ENCODE measurements around the gene COMMD3.
"Not testable (repeated sequence)": the region's sequence is repeated elsewhere in the genome, so short reads cannot be mapped to it uniquely, and the experiment has no call there.

COMMD3 gene

GRCh38 chr10:22316286-22317075, at the start of gene COMMD3:
COMMD3 (plus strand) TSS chr10:22316388; CDS start chr10:22316418, 30 bp downstream.
- Mint-ChIP-seq H3K9me3 (no peaks in the 10 kb centered on the region), H3K27ac (peak within 1 kb of the TSS; percentile 99), H3K36me3 (ENCODE audit: low read depth) (peaks cover 17% of the 10 kb centered on the region), H3K27me3 (ENCODE audit: low read depth) (peaks cover 18% of the 10 kb centered on the region), H3K4me3 (peak within 1 kb of the TSS; percentile 95), H3K4me1 (ENCODE audit: low read depth) (peaks cover 38% of the 10 kb centered on the region)
- peak; percentile 86 for DNase-seq (ENCODE audit: low spot score)

GRCh38 chr10:22268503-22268902, 47.7 kb upstream of the COMMD3 start:
- Mint-ChIP-seq H3K4me3 (no peak overlapping the region), H3K27ac (no peak overlapping the region), H3K9me3 (no peaks in the 10 kb centered on the region), H3K27me3 (ENCODE audit: low read depth) (peaks cover 21% of the 10 kb centered on the region), H3K4me1 (ENCODE audit: low read depth) (no peaks in the 10 kb centered on the region), H3K36me3 (ENCODE audit: low read depth) (no peaks in the 10 kb centered on the region)
- DNase-seq (ENCODE audit: low spot score): no peak

- Mint-ChIP-seq H3K27ac (no peak overlapping the region), H3K36me3 (ENCODE audit: low read depth) (no peaks in the 10 kb centered on the region), H3K4me1 (ENCODE audit: low read depth) (no peaks in the 10 kb centered on the region), H3K4me3 (no peak overlapping the region), H3K9me3 (no peaks in the 10 kb centered on the region), H3K27me3 (ENCODE audit: low read depth) (peaks cover 5% of the 10 kb centered on the region)
- no peak for DNase-seq (ENCODE audit: low spot score)
Observed at GRCh38 chr10:22271786-22272185, 44.4 kb upstream of the COMMD3 start.

GRCh38 chr10:22278441-22278782, 37.8 kb upstream of the COMMD3 start:
- no peaks in the 10 kb centered on the region for H3K9me3 Mint-ChIP-seq
- DNase-seq (ENCODE audit: low spot score): no peak
- H3K4me1 Mint-ChIP-seq (ENCODE audit: low read depth): no peaks in the 10 kb centered on the region
- H3K36me3 Mint-ChIP-seq (ENCODE audit: low read depth): no peaks in the 10 kb centered on the region
- H3K27ac Mint-ChIP-seq: no peak overlapping the region
- no peak overlapping the region for H3K4me3 Mint-ChIP-seq
- peaks cover 11% of the 10 kb centered on the region for H3K27me3 Mint-ChIP-seq (ENCODE audit: low read depth)

- DNase-seq (ENCODE audit: low spot score): no peak
- no peak overlapping the region for H3K27ac Mint-ChIP-seq
- H3K9me3 Mint-ChIP-seq: no peaks in the 10 kb centered on the region
- H3K36me3 Mint-ChIP-seq (ENCODE audit: low read depth): no peaks in the 10 kb centered on the region
- H3K4me3 Mint-ChIP-seq: no peak overlapping the region
- H3K27me3 Mint-ChIP-seq (ENCODE audit: low read depth): peaks cover 14% of the 10 kb centered on the region
- no peaks in the 10 kb centered on the region for H3K4me1 Mint-ChIP-seq (ENCODE audit: low read depth)
Observed at GRCh38 chr10:22280078-22280477, 36.1 kb upstream of the COMMD3 start.

GRCh38 chr10:22285130-22285529, 31.1 kb upstream of the COMMD3 start:
- no peak overlapping the region for H3K27ac Mint-ChIP-seq
- peaks cover 8% of the 10 kb centered on the region for H3K27me3 Mint-ChIP-seq (ENCODE audit: low read depth)
- no peak overlapping the region for H3K4me3 Mint-ChIP-seq
- H3K36me3 Mint-ChIP-seq (ENCODE audit: low read depth): no peaks in the 10 kb centered on the region
- H3K4me1 Mint-ChIP-seq (ENCODE audit: low read depth): no peaks in the 10 kb centered on the region
- H3K9me3 Mint-ChIP-seq: no peaks in the 10 kb centered on the region
- no peak for DNase-seq (ENCODE audit: low spot score)

- H3K4me3 Mint-ChIP-seq: no peak overlapping the region
- no peaks in the 10 kb centered on the region for H3K36me3 Mint-ChIP-seq (ENCODE audit: low read depth)
- H3K27me3 Mint-ChIP-seq (ENCODE audit: low read depth): peaks cover 9% of the 10 kb centered on the region
- H3K4me1 Mint-ChIP-seq (ENCODE audit: low read depth): no peaks in the 10 kb centered on the region
- no peak overlapping the region for H3K27ac Mint-ChIP-seq
- no peaks in the 10 kb centered on the region for H3K9me3 Mint-ChIP-seq
- DNase-seq (ENCODE audit: low spot score): no peak
Observed at GRCh38 chr10:22293747-22294404, 22.3 kb upstream of the COMMD3 start.

- Mint-ChIP-seq H3K9me3 (no peaks in the 10 kb centered on the region), H3K27me3 (ENCODE audit: low read depth) (peaks cover 9% of the 10 kb centered on the region), H3K4me3 (no peak overlapping the region), H3K36me3 (ENCODE audit: low read depth) (no peaks in the 10 kb centered on the region), H3K4me1 (ENCODE audit: low read depth) (no peaks in the 10 kb centered on the region), H3K27ac (no peak overlapping the region)
- DNase-seq (ENCODE audit: low spot score): no peak
Observed at GRCh38 chr10:22294694-22295093, 21.5 kb upstream of the COMMD3 start.

GRCh38 chr10:22301193-22301592, 15.0 kb upstream of the COMMD3 start:
- no peak overlapping the region for H3K27ac Mint-ChIP-seq
- H3K9me3 Mint-ChIP-seq: no peaks in the 10 kb centered on the region
- no peak for DNase-seq (ENCODE audit: low spot score)
- H3K4me3 Mint-ChIP-seq: no peak overlapping the region
- H3K27me3 Mint-ChIP-seq (ENCODE audit: low read depth): peaks cover 4% of the 10 kb centered on the region
- no peaks in the 10 kb centered on the region for H3K36me3 Mint-ChIP-seq (ENCODE audit: low read depth)
- no peaks in the 10 kb centered on the region for H3K4me1 Mint-ChIP-seq (ENCODE audit: low read depth)

GRCh38 chr10:22303461-22303860, 12.7 kb upstream of the COMMD3 start:
- no peak for DNase-seq (ENCODE audit: low spot score)
- H3K9me3 Mint-ChIP-seq: no peaks in the 10 kb centered on the region
- no peak overlapping the region for H3K27ac Mint-ChIP-seq
- peaks cover 4% of the 10 kb centered on the region for H3K4me1 Mint-ChIP-seq (ENCODE audit: low read depth)
- H3K36me3 Mint-ChIP-seq (ENCODE audit: low read depth): no peaks in the 10 kb centered on the region
- H3K27me3 Mint-ChIP-seq (ENCODE audit: low read depth): no peaks in the 10 kb centered on the region
- H3K4me3 Mint-ChIP-seq: no peak overlapping the region

GRCh38 chr10:22305721-22306120, 10.5 kb upstream of the COMMD3 start:
- no peaks in the 10 kb centered on the region for H3K36me3 Mint-ChIP-seq (ENCODE audit: low read depth)
- no peaks in the 10 kb centered on the region for H3K27me3 Mint-ChIP-seq (ENCODE audit: low read depth)
- DNase-seq (ENCODE audit: low spot score): no peak
- H3K4me1 Mint-ChIP-seq (ENCODE audit: low read depth): peaks cover 9% of the 10 kb centered on the region
- no peak overlapping the region for H3K27ac Mint-ChIP-seq
- no peaks in the 10 kb centered on the region for H3K9me3 Mint-ChIP-seq
- no peak overlapping the region for H3K4me3 Mint-ChIP-seq

GRCh38 chr10:22308390-22308789, 7.8 kb upstream of the COMMD3 start:
- Mint-ChIP-seq H3K9me3 (no peaks in the 10 kb centered on the region), H3K4me1 (ENCODE audit: low read depth) (peaks cover 11% of the 10 kb centered on the region), H3K36me3 (ENCODE audit: low read depth) (no peaks in the 10 kb centered on the region), H3K27me3 (ENCODE audit: low read depth) (no peaks in the 10 kb centered on the region), H3K4me3 (no peak overlapping the region), H3K27ac (no peak overlapping the region)
- DNase-seq (ENCODE audit: low spot score): peak; percentile 54

- no peaks in the 10 kb centered on the region for H3K9me3 Mint-ChIP-seq
- H3K36me3 Mint-ChIP-seq (ENCODE audit: low read depth): no peaks in the 10 kb centered on the region
- H3K4me3 Mint-ChIP-seq: no peak overlapping the region
- DNase-seq (ENCODE audit: low spot score): no peak
- H3K27me3 Mint-ChIP-seq (ENCODE audit: low read depth): no peaks in the 10 kb centered on the region
- peaks cover 11% of the 10 kb centered on the region for H3K4me1 Mint-ChIP-seq (ENCODE audit: low read depth)
- H3K27ac Mint-ChIP-seq: peak overlapping the region; percentile 68
Observed at GRCh38 chr10:22309180-22310000, 6.8 kb upstream of the COMMD3 start.

GRCh38 chr10:22310012-22310411, 6.2 kb upstream of the COMMD3 start:
- H3K9me3 Mint-ChIP-seq; H3K27me3 Mint-ChIP-seq (ENCODE audit: low read depth); H3K36me3 Mint-ChIP-seq (ENCODE audit: low read depth); DNase-seq (ENCODE audit: low spot score); H3K4me3 Mint-ChIP-seq; H3K27ac Mint-ChIP-seq: not testable (repeated sequence)
- H3K4me1 Mint-ChIP-seq (ENCODE audit: low read depth): peaks cover 16% of the 10 kb centered on the region

Data from T-helper 2 cell treated with Interferon-gamma antibody and Interleukin-4, amounts not matched to agents 5 μg/mL and 100 μg/mL, for 36 hours (primary cell).